HEK293T (cell line): ENCODE measurements around the gene ZNF568.

Experiments used
- ELF4 ChIP-seq: fragments of 450-650 bp; IDR thresholded peaks from 2 replicates; pipeline ENCODE4 v1.6.1; 2017; ENCODE audit warnings: antibody characterized with exemption
- FOXK2 ChIP-seq: fragments of 450-650 bp; IDR thresholded peaks from 2 replicates; pipeline ENCODE4 v1.6.1; 2016; ENCODE audit warnings: mild to moderate bottlenecking
- FOXM1 ChIP-seq: fragments of 450-650 bp; IDR thresholded peaks from 2 replicates; pipeline ENCODE4 v1.6.1; 2017; ENCODE audit warnings: mild to moderate bottlenecking, borderline replicate concordance
- LEF1 ChIP-seq: fragments of 450-650 bp; IDR thresholded peaks from 2 replicates; pipeline ENCODE4 v1.6.1; 2017; ENCODE audit warnings: mild to moderate bottlenecking, borderline replicate concordance
- SUZ12 ChIP-seq: fragments of 450-650 bp; IDR thresholded peaks from 2 replicates; pipeline ENCODE4 v1.6.1; 2016; ENCODE audit warnings: mild to moderate bottlenecking
- TARDBP ChIP-seq: fragments of 450-650 bp; IDR thresholded peaks from 2 replicates; pipeline ENCODE4 v1.6.1; 2016
- ZNF384 ChIP-seq: fragments of 450-650 bp; IDR thresholded peaks from 2 replicates; pipeline ENCODE4 v1.6.1; 2016

- no peak for TF ChIP-seq FOXK2
- no peak for TF ChIP-seq FOXM1
- TF ChIP-seq ELF4, result no peak
- no peak for TF ChIP-seq SUZ12
- TF ChIP-seq ZNF384, result no peak
- TF ChIP-seq LEF1, result no peak
- no peak for TF ChIP-seq TARDBP
These were observed 24.3 kb upstream of the ZNF568 start for GRCh38 chr19:36891768-36892357.
